KMS-11 (cell line): ENCODE results near the gene DLG2.

ENCODE experiments used
- H2AFZ ChIP-seq: fragments of 200-600 bp; sonication (generic); 2 replicates; pipeline ENCODE4 v1.6.1; 2016; ENCODE audit warnings: antibody characterized with exemption, mixed run types, low read depth
- H3K27ac ChIP-seq: fragments of 200-600 bp; sonication (generic); 2 replicates; pipeline ENCODE4 v1.6.1; 2016; ENCODE audit warnings: mild to moderate bottlenecking, mixed run types
- H3K27me3 ChIP-seq: fragments of 200-600 bp; sonication (generic); 2 replicates; pipeline ENCODE4 v1.6.1; 2017; ENCODE audit warnings: mild to moderate bottlenecking, low read depth, mixed run types, moderate library complexity; ENCODE audit not compliant: insufficient read depth
- H3K36me3 ChIP-seq: fragments of 200-600 bp; sonication (generic); 2 replicates; pipeline ENCODE4 v1.6.1; 2017; ENCODE audit warnings: mild to moderate bottlenecking, mixed run types; ENCODE audit not compliant: insufficient read depth
- H3K4me1 ChIP-seq: fragments of 200-600 bp; sonication (generic); 2 replicates; pipeline ENCODE4 v1.6.1; 2016; ENCODE audit warnings: mild to moderate bottlenecking, low read depth, mixed run types; ENCODE audit not compliant: poor library complexity, severe bottlenecking
- H3K4me2 ChIP-seq: fragments of 200-600 bp; sonication (generic); 2 replicates; pipeline ENCODE4 v1.7.0; 2016; ENCODE audit warnings: mild to moderate bottlenecking, mixed run types
- H3K4me3 ChIP-seq: fragments of 200-600 bp; sonication (generic); IDR thresholded peaks from 2 replicates; pipeline ENCODE4 v1.6.1; 2017; ENCODE audit warnings: low read depth, low read length, mixed read lengths; ENCODE audit not compliant: insufficient read depth
- H3K79me2 ChIP-seq: fragments of 200-600 bp; sonication (generic); 2 replicates; pipeline ENCODE4 v1.6.1; 2016; ENCODE audit warnings: low read depth, mixed run types; ENCODE audit not compliant: insufficient read depth
- H3K9ac ChIP-seq: fragments of 200-600 bp; sonication (generic); 2 replicates; pipeline ENCODE4 v1.6.1; 2016; ENCODE audit warnings: mild to moderate bottlenecking, mixed run types
- H4K20me1 ChIP-seq: fragments of 200-600 bp; sonication (generic); 2 replicates; pipeline ENCODE4 v1.6.1; 2016; ENCODE audit warnings: mild to moderate bottlenecking, mixed run types; ENCODE audit not compliant: insufficient read depth
- TF ChIP-seq, protein P1 (sequence below): fragments of 200-600 bp; sonication (generic); conservative IDR thresholded peaks from 2 replicates; pipeline ENCODE4 v1.6.1; 2017; ENCODE audit warnings: low read depth, mild to moderate bottlenecking, antibody characterized with exemption, low read length, moderate library complexity, mixed read lengths

Gene DLG2

DNA sequence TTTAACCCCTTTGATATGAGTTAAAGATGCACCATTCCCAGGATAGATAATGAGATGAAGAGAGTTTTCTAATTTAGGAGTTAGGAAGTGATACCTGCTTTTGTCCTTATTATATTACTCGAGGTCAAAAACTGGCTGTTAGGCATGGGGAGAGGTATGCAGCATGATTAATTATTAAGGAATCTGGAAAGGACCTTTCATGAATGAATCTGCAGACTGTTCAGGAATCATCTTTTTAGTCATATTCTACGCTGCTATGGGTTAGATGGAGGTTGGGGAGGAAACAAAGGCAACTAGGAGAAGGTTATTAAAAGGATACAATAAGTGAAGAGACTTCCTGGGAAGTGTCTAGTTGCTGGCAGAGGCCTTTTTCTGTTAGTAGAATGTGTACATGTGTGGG lies 1848.5 kb downstream of the DLG2 start:
- Histone ChIP-seq H3K4me2 (no peak overlapping the region), H2AFZ (no peak overlapping the region), H3K27ac (no peak overlapping the region), H3K27me3 (no peaks in the 10 kb centered on the region), H4K20me1 (no peaks in the 10 kb centered on the region), H3K9ac (no peak overlapping the region), H3K4me3 (no peak overlapping the region), H3K36me3 (no peaks in the 10 kb centered on the region), H3K79me2 (no peaks in the 10 kb centered on the region), H3K4me1 (no peaks in the 10 kb centered on the region)
- TF ChIP-seq, protein P1, sequence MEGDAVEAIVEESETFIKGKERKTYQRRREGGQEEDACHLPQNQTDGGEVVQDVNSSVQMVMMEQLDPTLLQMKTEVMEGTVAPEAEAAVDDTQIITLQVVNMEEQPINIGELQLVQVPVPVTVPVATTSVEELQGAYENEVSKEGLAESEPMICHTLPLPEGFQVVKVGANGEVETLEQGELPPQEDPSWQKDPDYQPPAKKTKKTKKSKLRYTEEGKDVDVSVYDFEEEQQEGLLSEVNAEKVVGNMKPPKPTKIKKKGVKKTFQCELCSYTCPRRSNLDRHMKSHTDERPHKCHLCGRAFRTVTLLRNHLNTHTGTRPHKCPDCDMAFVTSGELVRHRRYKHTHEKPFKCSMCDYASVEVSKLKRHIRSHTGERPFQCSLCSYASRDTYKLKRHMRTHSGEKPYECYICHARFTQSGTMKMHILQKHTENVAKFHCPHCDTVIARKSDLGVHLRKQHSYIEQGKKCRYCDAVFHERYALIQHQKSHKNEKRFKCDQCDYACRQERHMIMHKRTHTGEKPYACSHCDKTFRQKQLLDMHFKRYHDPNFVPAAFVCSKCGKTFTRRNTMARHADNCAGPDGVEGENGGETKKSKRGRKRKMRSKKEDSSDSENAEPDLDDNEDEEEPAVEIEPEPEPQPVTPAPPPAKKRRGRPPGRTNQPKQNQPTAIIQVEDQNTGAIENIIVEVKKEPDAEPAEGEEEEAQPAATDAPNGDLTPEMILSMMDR = no peak

DNA sequence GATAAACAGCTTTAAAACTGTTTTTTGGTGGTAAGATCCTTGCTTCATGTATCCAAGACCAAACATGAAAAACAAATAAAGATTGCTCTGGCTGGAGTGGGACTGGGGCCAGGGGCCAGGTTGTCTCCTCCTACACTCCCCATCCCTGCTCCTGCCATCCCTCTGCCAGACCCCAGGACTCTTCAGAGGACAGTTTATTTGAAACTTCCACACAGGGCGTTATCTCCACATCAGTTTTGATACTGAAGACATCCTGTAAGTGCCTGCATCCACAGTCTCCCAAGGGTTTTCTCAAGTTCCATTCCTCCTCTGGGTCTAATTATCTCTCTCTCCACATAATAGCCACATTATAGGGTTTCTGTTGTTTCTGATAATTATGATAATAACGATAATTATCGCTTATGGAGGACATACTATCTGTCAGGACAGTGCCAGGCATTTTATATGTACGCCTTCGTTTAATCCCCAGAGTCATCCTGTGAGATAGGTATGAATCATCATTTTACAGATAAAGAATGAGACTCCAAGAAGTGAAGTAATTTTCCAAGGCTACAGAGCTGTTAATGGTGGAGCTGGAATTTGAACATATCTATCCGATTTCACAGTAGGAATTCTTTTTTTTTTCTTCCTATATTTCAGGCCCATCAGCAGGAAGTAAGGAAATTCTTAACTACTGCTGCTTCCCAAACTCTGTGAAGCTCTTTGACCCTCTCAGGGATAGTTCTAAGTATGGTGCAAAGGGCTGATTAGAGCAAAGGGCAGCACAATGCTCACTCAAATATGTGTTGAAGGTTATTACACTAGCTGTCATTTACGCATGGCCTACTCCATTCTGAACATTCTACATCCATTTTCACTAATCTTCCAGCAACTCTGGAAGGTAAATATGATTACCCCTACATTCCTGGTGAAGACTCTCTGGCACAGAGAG lies 1852.9 kb downstream of the DLG2 start:
- Histone ChIP-seq H2AFZ (no peak overlapping the region), H3K36me3 (no peaks in the 10 kb centered on the region), H3K27ac (no peak overlapping the region), H3K4me2 (no peak overlapping the region), H3K9ac (no peak overlapping the region), H4K20me1 (no peaks in the 10 kb centered on the region), H3K27me3 (no peaks in the 10 kb centered on the region), H3K79me2 (no peaks in the 10 kb centered on the region), H3K4me3 (no peak overlapping the region), H3K4me1 (no peaks in the 10 kb centered on the region)
- TF ChIP-seq, protein P1 = no peak

DNA sequence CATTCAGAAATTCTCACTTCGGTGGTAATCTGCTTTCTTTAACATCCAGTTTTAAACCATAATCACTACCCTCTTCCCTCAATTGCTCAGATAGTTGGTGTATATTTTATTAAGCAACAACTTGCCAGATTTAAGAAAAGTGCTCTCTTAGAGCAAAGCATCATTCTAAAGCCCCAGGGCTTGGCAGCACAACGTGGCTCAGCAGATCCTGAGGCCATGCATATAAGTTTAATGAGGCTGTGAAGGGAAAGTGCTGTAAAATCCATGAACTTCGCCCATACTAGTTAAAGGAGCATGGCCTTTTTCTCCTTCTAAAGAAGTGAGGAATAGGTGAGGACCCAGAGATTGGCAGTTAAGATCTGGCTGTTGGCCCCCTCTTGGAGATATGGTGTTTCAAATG lies 1858.7 kb downstream of the DLG2 start:
- Histone ChIP-seq H3K9ac (no peak overlapping the region), H3K4me3 (no peak overlapping the region), H3K27me3 (no peaks in the 10 kb centered on the region)

DNA sequence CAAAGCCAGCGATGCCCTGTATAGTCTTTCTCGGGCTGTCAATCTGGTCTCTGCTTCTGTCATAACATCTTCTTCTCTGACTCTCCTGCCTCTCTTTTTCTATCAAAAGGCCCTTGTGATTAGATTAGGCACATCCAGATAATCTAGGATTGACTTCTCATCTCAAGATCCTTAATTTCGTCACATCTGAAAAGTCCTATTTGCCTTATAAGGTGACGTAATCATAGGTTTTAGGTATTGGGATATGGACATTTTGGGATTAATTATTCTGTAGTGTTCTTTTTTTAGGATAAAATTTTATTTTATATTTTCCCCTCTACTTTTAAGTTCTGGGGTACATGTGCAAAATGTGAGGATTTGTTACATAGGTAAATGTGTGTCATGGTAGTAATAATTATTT lies 1860.2 kb downstream of the DLG2 start:
- no peak overlapping the region for H3K4me2 ChIP-seq
- no peak overlapping the region for H3K4me3 ChIP-seq
- H3K4me1 ChIP-seq = peaks cover 22% of the 10 kb centered on the region
- no peaks in the 10 kb centered on the region for H4K20me1 ChIP-seq
- no peak overlapping the region for H3K9ac ChIP-seq
- H3K79me2 ChIP-seq = no peaks in the 10 kb centered on the region
- H3K27me3 ChIP-seq = no peaks in the 10 kb centered on the region
- no peak overlapping the region for H3K27ac ChIP-seq
- H2AFZ ChIP-seq = no peak overlapping the region
- TF ChIP-seq, protein P1 = no peak
- no peaks in the 10 kb centered on the region for H3K36me3 ChIP-seq

More for the DNA sequence above, 1858.7 kb downstream of the DLG2 start:
- no peaks in the 10 kb centered on the region for H3K79me2 ChIP-seq
- TF ChIP-seq, protein P1 = no peak
- H4K20me1 ChIP-seq = no peaks in the 10 kb centered on the region
- no peak overlapping the region for H3K4me2 ChIP-seq
- no peaks in the 10 kb centered on the region for H3K36me3 ChIP-seq
- H3K4me1 ChIP-seq = peaks cover 20% of the 10 kb centered on the region
- no peak overlapping the region for H3K27ac ChIP-seq
- no peak overlapping the region for H2AFZ ChIP-seq
